ENCODE measurements around the gene ZNF804B. TPM values are rescaled to one million over a fixed set of nuclear protein-coding genes. Genes with fewer than 3 reads are reported as not detected.

ZNF804B gene
- total RNA-seq, 1 donor from 2014 or later: not detected

DNA sequence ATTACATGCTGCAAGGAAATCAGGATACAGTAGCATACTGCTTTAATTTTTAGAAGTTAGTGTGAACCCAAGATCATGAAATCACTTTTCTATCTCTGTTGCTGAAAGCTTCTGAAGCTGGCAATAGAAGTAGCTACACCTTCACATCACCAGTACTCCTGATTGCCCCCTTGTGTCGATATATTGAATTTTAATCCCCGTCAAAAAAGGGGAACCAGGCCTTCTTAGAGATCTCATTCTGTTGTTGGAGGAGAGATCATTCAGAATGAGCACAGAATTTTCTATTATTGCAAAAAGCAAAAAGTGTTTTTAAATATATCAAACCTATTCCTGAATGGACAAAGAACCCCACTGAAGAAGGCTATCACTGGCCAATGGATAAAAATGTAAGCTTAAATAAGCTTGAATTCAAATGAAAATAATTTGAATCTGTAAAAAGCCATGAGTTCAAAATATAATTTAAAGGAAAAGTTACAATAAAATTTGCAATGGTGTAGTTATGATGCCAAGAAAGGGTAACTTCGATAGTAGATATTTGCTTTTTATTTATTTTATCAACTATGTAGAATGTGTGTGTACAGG is 75.7 kb downstream of the ZNF804B start:
- ATAC-seq (no peak), DNase-seq (no peak)
- TF ChIP-seq, protein P1, sequence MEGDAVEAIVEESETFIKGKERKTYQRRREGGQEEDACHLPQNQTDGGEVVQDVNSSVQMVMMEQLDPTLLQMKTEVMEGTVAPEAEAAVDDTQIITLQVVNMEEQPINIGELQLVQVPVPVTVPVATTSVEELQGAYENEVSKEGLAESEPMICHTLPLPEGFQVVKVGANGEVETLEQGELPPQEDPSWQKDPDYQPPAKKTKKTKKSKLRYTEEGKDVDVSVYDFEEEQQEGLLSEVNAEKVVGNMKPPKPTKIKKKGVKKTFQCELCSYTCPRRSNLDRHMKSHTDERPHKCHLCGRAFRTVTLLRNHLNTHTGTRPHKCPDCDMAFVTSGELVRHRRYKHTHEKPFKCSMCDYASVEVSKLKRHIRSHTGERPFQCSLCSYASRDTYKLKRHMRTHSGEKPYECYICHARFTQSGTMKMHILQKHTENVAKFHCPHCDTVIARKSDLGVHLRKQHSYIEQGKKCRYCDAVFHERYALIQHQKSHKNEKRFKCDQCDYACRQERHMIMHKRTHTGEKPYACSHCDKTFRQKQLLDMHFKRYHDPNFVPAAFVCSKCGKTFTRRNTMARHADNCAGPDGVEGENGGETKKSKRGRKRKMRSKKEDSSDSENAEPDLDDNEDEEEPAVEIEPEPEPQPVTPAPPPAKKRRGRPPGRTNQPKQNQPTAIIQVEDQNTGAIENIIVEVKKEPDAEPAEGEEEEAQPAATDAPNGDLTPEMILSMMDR (IDR thresholded peaks at IDR 0.05): peak; percentile 26
- no peaks in the 10 kb centered on the region for H3K36me3 ChIP-seq
- no peaks in the 10 kb centered on the region for H3K4me1 ChIP-seq
- intact Hi-C loops (cut with DNase I): no loop called here
- no peak overlapping the region for H3K4me3 ChIP-seq
- H3K27me3 ChIP-seq (ENCODE audit: low read depth): no peaks in the 10 kb centered on the region
- no peaks in the 10 kb centered on the region for H3K9me3 ChIP-seq
- no peak overlapping the region for H3K27ac ChIP-seq

- Histone ChIP-seq H3K9me3 (no peaks in the 10 kb centered on the region), H3K27ac (no peak overlapping the region), H3K4me1 (no peaks in the 10 kb centered on the region), H3K27me3 (ENCODE audit: low read depth) (no peaks in the 10 kb centered on the region), H3K36me3 (no peaks in the 10 kb centered on the region), H3K4me3 (no peak overlapping the region)
- TF ChIP-seq, protein P1 (IDR thresholded peaks at IDR 0.05): no peak
- intact Hi-C loops (cut with DNase I): no loop called here
- ATAC-seq: no peak
- no peak for DNase-seq
Measured at GRCh38 chr7:88842201-88842600, 82.7 kb downstream of the ZNF804B start.

DNA sequence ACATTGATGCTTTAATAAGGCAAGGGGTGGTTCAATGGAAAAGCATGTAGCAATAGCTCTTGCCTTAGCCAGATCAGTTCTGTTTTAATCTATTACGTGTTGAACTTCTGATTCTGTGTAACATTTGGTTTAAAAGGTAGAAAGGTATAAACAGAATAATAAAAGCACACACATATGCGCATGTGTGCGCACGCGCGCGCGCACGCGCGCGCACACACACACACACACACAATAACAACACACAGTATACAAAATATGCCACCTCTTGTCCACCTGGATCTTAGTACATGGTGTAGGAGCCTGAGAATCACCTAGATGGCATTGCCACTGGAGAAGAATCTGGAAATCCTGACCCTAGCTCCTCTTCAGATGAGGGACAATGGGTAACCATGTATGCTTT is 85.6 kb downstream of the ZNF804B start:
- Histone ChIP-seq H3K4me1 (no peaks in the 10 kb centered on the region), H3K27me3 (ENCODE audit: low read depth) (no peaks in the 10 kb centered on the region), H3K36me3 (no peaks in the 10 kb centered on the region), H3K27ac (no peak overlapping the region), H3K9me3 (no peaks in the 10 kb centered on the region), H3K4me3 (no peak overlapping the region)
- ATAC-seq (no peak), DNase-seq (no peak)
- TF ChIP-seq, protein P1 (IDR thresholded peaks at IDR 0.05): no peak
- intact Hi-C loops (cut with DNase I): no loop called here

DNA sequence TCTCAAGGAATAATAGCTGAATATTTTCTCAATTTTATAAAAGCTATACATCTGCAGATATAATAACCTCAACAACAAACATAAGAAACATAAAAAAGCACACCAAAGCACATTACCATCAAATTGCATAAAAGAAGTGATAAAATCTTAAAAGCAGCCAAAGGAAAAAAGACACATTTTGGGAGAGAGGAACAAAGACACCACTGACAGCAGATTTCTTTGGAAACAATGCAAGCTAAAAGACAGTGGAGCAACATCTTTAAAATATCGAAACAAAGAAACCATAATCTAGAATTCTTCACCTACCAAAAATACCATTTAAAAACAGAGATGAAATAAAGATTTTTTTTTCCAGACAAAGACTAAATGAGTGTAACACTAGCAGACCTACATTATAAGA is 91.7 kb downstream of the ZNF804B start:
- no peaks in the 10 kb centered on the region for H3K27me3 ChIP-seq (ENCODE audit: low read depth)
- no peak for ATAC-seq
- H3K9me3 ChIP-seq: no peaks in the 10 kb centered on the region
- no peak for DNase-seq
- intact Hi-C loops (cut with DNase I): no loop called here
- H3K36me3 ChIP-seq: no peaks in the 10 kb centered on the region
- H3K27ac ChIP-seq: no peak overlapping the region
- TF ChIP-seq, protein P1 (IDR thresholded peaks at IDR 0.05): no peak
- H3K4me1 ChIP-seq: no peaks in the 10 kb centered on the region
- no peak overlapping the region for H3K4me3 ChIP-seq

DNA sequence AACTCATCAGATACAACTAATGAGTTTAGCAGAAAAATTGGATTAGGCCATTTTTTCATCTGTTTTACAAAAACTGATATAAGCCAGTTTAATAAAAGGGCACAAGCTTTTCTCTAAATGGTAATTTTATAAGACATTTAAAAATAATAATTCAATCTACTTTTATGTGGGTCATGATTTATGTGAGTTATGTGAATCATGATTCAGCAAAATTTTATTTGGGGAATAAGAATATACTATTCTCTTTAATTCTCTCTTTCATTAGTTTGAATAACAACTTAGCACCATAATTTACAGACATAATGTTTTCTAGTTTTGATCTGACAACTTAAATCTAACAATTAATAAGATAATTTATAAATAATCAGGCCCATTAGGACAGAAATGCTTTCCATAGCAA is 99.8 kb downstream of the ZNF804B start:
- ATAC-seq (no peak), DNase-seq (no peak)
- Histone ChIP-seq H3K27ac (no peak overlapping the region), H3K27me3 (ENCODE audit: low read depth) (no peaks in the 10 kb centered on the region), H3K4me1 (no peaks in the 10 kb centered on the region), H3K36me3 (no peaks in the 10 kb centered on the region), H3K9me3 (no peaks in the 10 kb centered on the region), H3K4me3 (no peak overlapping the region)
- intact Hi-C loops (cut with DNase I): no loop called here
- TF ChIP-seq, protein P1 (IDR thresholded peaks at IDR 0.05): no peak
